Type B pancreatic cell (in vitro differentiated cells): ENCODE data around the gene PIAS1. TPM values are rescaled to one million over a fixed set of nuclear protein-coding genes. Genes with fewer than 3 reads are reported as not detected.
"Not testable (repeated sequence)": the region's sequence is repeated elsewhere in the genome, so short reads cannot be mapped to it uniquely, and the experiment has no call there.

ENCODE experiments used
- DNase-seq: peaks from one replicate; pipeline ENCODE4 v3.0.0; 2021; ENCODE audit warnings: mixed read lengths; ENCODE audit not compliant: unreplicated experiment; ENCODE audit errors: extremely low spot score
- H3K27ac Mint-ChIP-seq: 2 replicates; pipeline ENCODE4 v1.8.0; 2021; ENCODE audit warnings: mild to moderate bottlenecking, mixed read lengths
- H3K27me3 Mint-ChIP-seq: 2 replicates; pipeline ENCODE4 v1.8.0; 2021; ENCODE audit warnings: mixed read lengths
- H3K36me3 Mint-ChIP-seq: 2 replicates; pipeline ENCODE4 v1.8.0; 2021; ENCODE audit warnings: mixed read lengths
- H3K4me1 Mint-ChIP-seq: one replicate; pipeline ENCODE4 v1.8.0; 2021; ENCODE audit warnings: mixed read lengths; ENCODE audit not compliant: unreplicated experiment
- H3K4me3 Mint-ChIP-seq: 2 replicates; pipeline ENCODE4 v1.8.0; 2021; ENCODE audit warnings: mild to moderate bottlenecking, mixed read lengths
- H3K9me3 Mint-ChIP-seq: 2 replicates; pipeline ENCODE4 v1.8.0; 2021; ENCODE audit warnings: mixed read lengths
- CTCF ChIP-seq: fragments of 200-600 bp; sonication (generic); conservative IDR thresholded peaks from 2 replicates; pipeline ENCODE4 v1.5.0; 2021; ENCODE audit warnings: antibody characterized with exemption, mild to moderate bottlenecking
- total RNA-seq: library from RNA; stranded (reverse); gene quantifications from 2 replicates; pipeline ENCODE4 v1.2.1, GENCODE V29; 2021; ENCODE audit warnings: low replicate concordance

PIAS1 gene
- total RNA-seq, 1 donor from 2014 or later: 56.2 TPM

DNA sequence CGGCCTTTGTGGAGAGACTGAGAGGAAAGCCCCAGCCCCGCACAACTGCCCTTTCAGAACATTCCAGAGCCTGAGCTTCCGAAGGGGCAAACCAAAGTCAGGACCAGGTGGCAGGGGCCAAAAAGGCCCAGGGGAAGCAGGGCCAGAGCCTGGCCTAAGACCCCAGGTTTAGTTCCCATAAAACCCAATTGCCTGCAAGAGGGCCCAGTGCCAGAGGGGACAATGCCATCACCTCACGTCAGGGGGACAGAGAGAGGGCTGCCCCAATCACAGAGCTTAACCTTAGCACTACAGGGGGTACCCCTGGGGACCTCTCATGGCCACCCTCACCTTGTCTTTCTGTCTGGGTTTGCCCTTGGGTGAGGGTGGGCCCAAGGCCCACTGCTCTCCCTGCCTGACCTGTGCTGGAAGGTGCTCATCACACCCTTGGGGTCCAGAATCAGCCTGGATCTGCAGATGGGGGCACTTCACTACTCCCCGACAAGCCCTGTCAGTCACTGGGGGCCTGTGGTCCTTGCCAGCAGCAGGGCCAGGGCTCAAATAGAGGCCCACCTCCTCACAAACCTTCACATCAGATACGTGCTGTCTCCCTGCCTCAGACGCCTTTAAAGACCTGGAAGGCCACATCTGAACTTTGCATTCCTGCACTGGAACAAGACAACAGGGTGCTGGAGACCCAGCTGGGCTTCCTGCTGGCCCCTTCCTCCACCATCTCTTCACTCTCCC, 147.2 kb downstream of the PIAS1 start:
- Mint-ChIP-seq H3K9me3 (no peaks in the 10 kb centered on the region), H3K27ac (peak overlapping the region; percentile 82), H3K36me3 (peaks cover 3% of the 10 kb centered on the region), H3K27me3 (no peaks in the 10 kb centered on the region), H3K4me3 (peak overlapping the region; percentile 32), H3K4me1 (peaks cover 30% of the 10 kb centered on the region)
- no peak for TF ChIP-seq CTCF
- peak; percentile 53 for DNase-seq

DNA sequence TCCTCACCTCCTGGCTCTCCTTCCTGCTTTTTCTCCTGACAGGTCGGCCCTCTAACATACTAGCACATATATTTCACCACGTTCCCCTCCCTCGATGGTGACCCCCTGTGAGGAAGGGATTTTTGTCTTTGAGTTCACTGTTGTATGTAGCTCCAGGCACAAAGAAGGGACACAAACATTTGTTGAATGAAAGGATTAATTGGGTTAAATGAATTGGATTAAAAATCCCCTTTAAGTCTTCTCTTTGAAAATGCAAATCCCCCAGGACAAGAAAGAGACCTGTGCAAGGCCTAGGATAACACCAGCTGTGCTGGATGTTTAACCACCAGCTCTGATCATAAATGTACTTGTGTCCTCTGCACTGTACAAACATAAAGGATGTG, 147.8 kb downstream of the PIAS1 start:
- peaks cover 32% of the 10 kb centered on the region for H3K4me1 Mint-ChIP-seq
- H3K4me3 Mint-ChIP-seq: peak overlapping the region; percentile 32
- H3K27ac Mint-ChIP-seq: peak overlapping the region; percentile 82
- no peaks in the 10 kb centered on the region for H3K27me3 Mint-ChIP-seq
- no peak for TF ChIP-seq CTCF
- no peaks in the 10 kb centered on the region for H3K9me3 Mint-ChIP-seq
- peaks cover 3% of the 10 kb centered on the region for H3K36me3 Mint-ChIP-seq
- no peak for DNase-seq

- peak; percentile 27 for DNase-seq
- H3K27ac Mint-ChIP-seq, H3K36me3 Mint-ChIP-seq, H3K27me3 Mint-ChIP-seq, H3K4me3 Mint-ChIP-seq, H3K9me3 Mint-ChIP-seq: not testable (repeated sequence)
- peaks cover 32% of the 10 kb centered on the region for H3K4me1 Mint-ChIP-seq
Measured at GRCh38 chr15:68202994-68203393, 148.9 kb downstream of the PIAS1 start.

- Mint-ChIP-seq H3K4me1 (peaks cover 32% of the 10 kb centered on the region), H3K27ac (no peak overlapping the region)
- peak; percentile 42 for DNase-seq
Measured at GRCh38 chr15:68203486-68203885, 149.4 kb downstream of the PIAS1 start.

GRCh38 chr15:68203956-68204355, 149.8 kb downstream of the PIAS1 start:
- peak; percentile 54 for DNase-seq
- peaks cover 32% of the 10 kb centered on the region for H3K4me1 Mint-ChIP-seq
- no peak overlapping the region for H3K4me3 Mint-ChIP-seq
- H3K27ac Mint-ChIP-seq: no peak overlapping the region
- H3K9me3 Mint-ChIP-seq: no peaks in the 10 kb centered on the region
- no peak for TF ChIP-seq CTCF
- H3K27me3 Mint-ChIP-seq: no peaks in the 10 kb centered on the region
- no peaks in the 10 kb centered on the region for H3K36me3 Mint-ChIP-seq

More at GRCh38 chr15:68203486-68203885, 149.4 kb downstream of the PIAS1 start:
- H3K9me3 Mint-ChIP-seq: no peaks in the 10 kb centered on the region
- no peaks in the 10 kb centered on the region for H3K36me3 Mint-ChIP-seq
- TF ChIP-seq CTCF: no peak
- no peak overlapping the region for H3K4me3 Mint-ChIP-seq
- H3K27me3 Mint-ChIP-seq: no peaks in the 10 kb centered on the region

DNA sequence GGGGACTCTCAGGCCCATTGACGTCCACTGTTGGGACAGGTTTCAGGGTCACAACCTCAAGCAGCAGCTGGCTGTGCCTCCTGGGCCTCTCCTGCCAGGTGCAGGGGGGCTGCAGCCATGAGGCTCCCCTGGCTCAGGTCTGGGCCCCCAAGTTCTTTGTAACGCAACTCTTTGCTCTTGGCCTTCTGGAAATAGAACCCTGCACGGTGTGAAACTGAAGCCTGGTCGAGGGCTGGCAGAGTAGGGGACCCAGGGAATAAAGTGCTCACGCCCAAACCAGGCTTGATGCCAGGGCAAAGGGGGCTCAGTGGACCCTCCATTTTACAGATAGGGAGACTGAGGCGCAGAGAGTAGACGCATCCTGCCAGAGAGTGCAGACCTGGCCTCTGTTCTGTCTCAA, 150.2 kb downstream of the PIAS1 start:
- DNase-seq: peak; percentile 36
- no peak for TF ChIP-seq CTCF
- no peaks in the 10 kb centered on the region for H3K9me3 Mint-ChIP-seq
- no peak overlapping the region for H3K4me3 Mint-ChIP-seq
- H3K27me3 Mint-ChIP-seq: no peaks in the 10 kb centered on the region
- peaks cover 31% of the 10 kb centered on the region for H3K4me1 Mint-ChIP-seq
- no peaks in the 10 kb centered on the region for H3K36me3 Mint-ChIP-seq
- H3K27ac Mint-ChIP-seq: peak overlapping the region; percentile 61
